Right lobe of liver (tissue), 4 donors: ENCODE results near the gene C1QC.

Source experiments
- POLR2A ChIP-seq: fragments of 450-650 bp; IDR thresholded peaks from one replicate; pipeline ENCODE4 v1.6.1; 2017; ENCODE audit warnings: antibody characterized with exemption, mild to moderate bottlenecking
- TF ChIP-seq, protein P1 (sequence below), 4 donors: fragments of 200-600 bp in 3 of 4; fragments of 450-650 bp in 1 of 4; IDR thresholded peaks; one replicate each; pipeline versions ENCODE4 v1.5.1 to v1.8.0; 2016 to 2022; ENCODE audit warnings: antibody characterized with exemption in 4 of 4, mild to moderate bottlenecking in 2 of 4
- donor health status: DM: no; HTN: no; CAD: no.
- donor health status: DM: no; HTN: no; CAD: no.
- donor health status: DM: no; HTN: yes; CAD: no.

DNA sequence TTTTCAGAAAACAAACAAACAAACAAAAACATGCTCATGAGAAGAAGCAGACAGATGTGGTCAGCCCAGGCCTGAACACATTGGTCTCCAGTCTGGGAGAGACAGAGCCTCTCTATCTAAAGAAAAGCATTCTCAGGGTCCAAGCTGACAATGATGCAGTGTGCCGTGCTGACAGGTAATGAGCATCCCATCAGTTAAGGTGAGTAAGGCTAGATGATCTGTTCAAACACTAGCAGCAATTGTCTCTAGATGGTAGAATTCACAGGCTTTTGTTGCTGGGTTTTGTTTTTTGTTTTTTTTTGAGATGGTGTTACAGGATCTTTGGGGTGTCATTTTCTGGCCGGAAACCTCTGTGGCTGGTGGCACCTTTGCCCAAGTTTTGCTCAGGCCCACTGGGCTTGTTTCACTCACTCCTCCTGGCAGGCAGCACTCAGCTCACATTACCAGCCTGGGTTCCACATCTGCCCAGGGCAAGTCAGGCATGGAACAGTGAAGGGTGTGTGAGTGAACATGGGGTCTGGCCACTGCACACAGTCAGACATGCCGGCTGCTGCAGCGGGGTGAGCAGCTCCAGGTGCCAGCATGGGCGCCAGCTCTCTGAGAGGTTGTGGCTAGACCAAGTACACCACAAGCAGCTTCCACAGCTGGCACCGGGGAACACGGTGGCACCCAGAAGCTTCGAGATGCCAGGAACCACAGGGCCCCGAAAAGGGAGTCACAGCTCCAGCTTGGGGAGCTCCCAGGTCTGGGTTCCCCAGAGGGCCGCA is 9.6 kb upstream of the C1QC start:
- TF ChIP-seq, protein P1, sequence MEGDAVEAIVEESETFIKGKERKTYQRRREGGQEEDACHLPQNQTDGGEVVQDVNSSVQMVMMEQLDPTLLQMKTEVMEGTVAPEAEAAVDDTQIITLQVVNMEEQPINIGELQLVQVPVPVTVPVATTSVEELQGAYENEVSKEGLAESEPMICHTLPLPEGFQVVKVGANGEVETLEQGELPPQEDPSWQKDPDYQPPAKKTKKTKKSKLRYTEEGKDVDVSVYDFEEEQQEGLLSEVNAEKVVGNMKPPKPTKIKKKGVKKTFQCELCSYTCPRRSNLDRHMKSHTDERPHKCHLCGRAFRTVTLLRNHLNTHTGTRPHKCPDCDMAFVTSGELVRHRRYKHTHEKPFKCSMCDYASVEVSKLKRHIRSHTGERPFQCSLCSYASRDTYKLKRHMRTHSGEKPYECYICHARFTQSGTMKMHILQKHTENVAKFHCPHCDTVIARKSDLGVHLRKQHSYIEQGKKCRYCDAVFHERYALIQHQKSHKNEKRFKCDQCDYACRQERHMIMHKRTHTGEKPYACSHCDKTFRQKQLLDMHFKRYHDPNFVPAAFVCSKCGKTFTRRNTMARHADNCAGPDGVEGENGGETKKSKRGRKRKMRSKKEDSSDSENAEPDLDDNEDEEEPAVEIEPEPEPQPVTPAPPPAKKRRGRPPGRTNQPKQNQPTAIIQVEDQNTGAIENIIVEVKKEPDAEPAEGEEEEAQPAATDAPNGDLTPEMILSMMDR (IDR thresholded peaks at IDR 0.05), result no peak
- no peak for TF ChIP-seq POLR2A
